Measurements from ENCODE around the gene NFKBIB. TPM values are rescaled to one million over a fixed set of nuclear protein-coding genes. Genes with fewer than 3 reads are reported as not detected.
"Not testable (repeated sequence)": the region's sequence is repeated elsewhere in the genome, so short reads cannot be mapped to it uniquely, and the experiment has no call there.

NFKBIB gene
- total RNA-seq, 2 donors from 2014 or later = 25.3 to 28.4 TPM

GRCh38 chr19:38869836-38870607, 29.7 kb upstream of the NFKBIB start:
- no peak for DNase-seq (ENCODE audit: low spot score)
- H3K36me3 ChIP-seq = no peaks in the 10 kb centered on the region
- H3K9me3 ChIP-seq = no peaks in the 10 kb centered on the region
- peaks cover 0 to 10% of the 10 kb centered on the region in 2 donors for H3K4me1 ChIP-seq (ENCODE audit: control insufficient read depth in 1 of 2, low read depth in 2 of 2)
- ATAC-seq (ENCODE audit: insufficient number of reproducible peaks, low FRiP score, low read depth) = peak; percentile 77
- H3K27me3 ChIP-seq (replicated peaks; ENCODE audit: insufficient read depth) = no peaks in the 10 kb centered on the region
- H3K4me3 ChIP-seq = peak overlapping the region; percentile 69
- no peak overlapping the region for H3K27ac ChIP-seq
- peak; percentile 76 for TF ChIP-seq CTCF (IDR thresholded peaks at IDR 0.05)

- Histone ChIP-seq H3K27ac (no peak overlapping the region), H3K36me3 (no peaks in the 10 kb centered on the region), H3K27me3 (replicated peaks; ENCODE audit: insufficient read depth) (no peaks in the 10 kb centered on the region), H3K4me1 (ENCODE audit: control insufficient read depth in 1 of 2, low read depth in 2 of 2) (peaks cover 0 to 10% of the 10 kb centered on the region in 2 donors), H3K9me3 (no peaks in the 10 kb centered on the region), H3K4me3 (no peak overlapping the region)
- ATAC-seq (ENCODE audit: insufficient number of reproducible peaks, low FRiP score, low read depth) (no peak), DNase-seq (ENCODE audit: low spot score) (no peak)
- TF ChIP-seq CTCF (IDR thresholded peaks at IDR 0.05) = no peak
Observed at GRCh38 chr19:38870612-38871011, 29.2 kb upstream of the NFKBIB start.

DNA sequence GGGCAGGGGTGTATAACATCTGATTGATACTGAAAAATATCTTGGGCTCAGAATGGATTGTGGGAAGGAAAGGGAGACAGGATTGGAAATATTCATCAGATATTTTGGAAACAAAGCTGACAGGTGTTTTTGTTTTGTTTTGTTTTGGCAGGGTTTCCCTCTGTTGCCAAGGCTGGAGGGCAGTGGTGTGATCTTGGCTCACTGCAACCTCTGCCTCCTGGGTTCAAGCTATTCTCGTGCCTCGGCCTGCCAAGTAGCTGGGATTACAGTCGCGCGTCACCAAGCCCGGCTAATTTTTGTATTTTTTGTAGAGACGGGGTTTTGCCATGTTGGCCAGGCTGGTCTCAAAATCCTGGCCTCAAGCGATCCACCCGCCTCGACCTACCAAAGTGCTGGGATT, 26.4 kb upstream of the NFKBIB start:
- H3K36me3 ChIP-seq; H3K9me3 ChIP-seq; DNase-seq (ENCODE audit: low spot score); H3K27ac ChIP-seq; ATAC-seq (ENCODE audit: insufficient number of reproducible peaks, low FRiP score, low read depth); H3K4me3 ChIP-seq; H3K27me3 ChIP-seq (replicated peaks; ENCODE audit: insufficient read depth): not testable (repeated sequence)
- H3K4me1 ChIP-seq (ENCODE audit: control insufficient read depth in 1 of 2, low read depth in 2 of 2) = peaks cover 0 to 10% of the 10 kb centered on the region in 2 donors

DNA sequence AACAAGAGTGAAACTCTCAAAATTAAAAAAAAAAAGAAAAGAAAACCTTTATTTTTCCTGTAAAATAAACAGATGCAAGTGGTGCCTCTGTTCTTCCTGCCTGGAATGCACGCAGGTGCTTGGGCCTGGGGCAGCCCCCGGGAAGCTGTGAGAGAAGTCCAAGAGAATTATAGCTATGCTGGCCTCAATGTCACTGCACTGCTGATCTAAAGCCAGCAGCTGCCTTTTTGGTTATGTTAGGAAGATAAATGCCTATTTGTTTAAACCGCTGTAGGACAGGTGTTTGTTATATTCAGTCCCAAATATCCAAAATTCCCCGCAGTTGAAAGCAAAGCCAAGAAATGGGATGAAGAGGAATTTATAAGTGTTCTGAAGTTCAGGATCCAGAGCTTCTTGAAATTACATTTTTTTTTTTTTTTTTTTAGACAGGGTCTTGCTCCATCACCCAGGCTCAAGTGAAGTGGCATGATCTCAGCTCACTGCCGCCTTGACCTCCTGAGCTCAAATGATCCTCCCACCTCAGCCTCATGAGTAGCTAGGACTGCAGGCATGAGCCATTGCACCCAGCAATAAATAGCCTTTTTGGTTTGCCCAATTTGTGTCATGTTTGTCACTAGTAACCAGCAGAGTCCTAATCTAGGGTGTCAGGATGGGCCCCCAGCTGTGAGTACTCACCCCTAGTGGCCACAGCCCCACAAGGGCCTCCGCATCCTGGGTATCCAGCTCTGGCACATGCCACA, 23.9 kb upstream of the NFKBIB start:
- peaks cover 3% of the 10 kb centered on the region for H3K36me3 ChIP-seq
- ATAC-seq (ENCODE audit: insufficient number of reproducible peaks, low FRiP score, low read depth) (no peak), DNase-seq (ENCODE audit: low spot score) (no peak)
- no peaks in the 10 kb centered on the region for H3K9me3 ChIP-seq
- H3K27ac ChIP-seq = no peak overlapping the region
- H3K4me3 ChIP-seq = no peak overlapping the region
- no peaks in the 10 kb centered on the region for H3K4me1 ChIP-seq (ENCODE audit: control insufficient read depth in 1 of 2, low read depth in 2 of 2)
- no peaks in the 10 kb centered on the region for H3K27me3 ChIP-seq (replicated peaks; ENCODE audit: insufficient read depth)
- no peak for TF ChIP-seq CTCF (IDR thresholded peaks at IDR 0.05)

- peaks cover 10% of the 10 kb centered on the region for H3K36me3 ChIP-seq
- no peaks in the 10 kb centered on the region for H3K9me3 ChIP-seq
- no peaks in the 10 kb centered on the region for H3K4me1 ChIP-seq (ENCODE audit: control insufficient read depth in 1 of 2, low read depth in 2 of 2)
- TF ChIP-seq CTCF (IDR thresholded peaks at IDR 0.05) = no peak
- no peak for ATAC-seq (ENCODE audit: insufficient number of reproducible peaks, low FRiP score, low read depth)
- no peaks in the 10 kb centered on the region for H3K27me3 ChIP-seq (replicated peaks; ENCODE audit: insufficient read depth)
- DNase-seq (ENCODE audit: low spot score) = no peak
- peak within 1 kb of the TSS; percentile 38 for H3K4me3 ChIP-seq
- peak within 1 kb of the TSS in 1 of 2 donors; percentile 34 for H3K27ac ChIP-seq
Observed at GRCh38 chr19:38877781-38878574, 21.8 kb upstream of the NFKBIB start, which contains the start of gene RINL. Gene RINL (minus strand): TSS chr19:38878275. CDS start chr19:38876742, 1,533 bp downstream.

Data from thoracic aorta (tissue), 2 donors.